Measurements from ENCODE around the gene TMEM171.

The TMEM171 gene

DNA sequence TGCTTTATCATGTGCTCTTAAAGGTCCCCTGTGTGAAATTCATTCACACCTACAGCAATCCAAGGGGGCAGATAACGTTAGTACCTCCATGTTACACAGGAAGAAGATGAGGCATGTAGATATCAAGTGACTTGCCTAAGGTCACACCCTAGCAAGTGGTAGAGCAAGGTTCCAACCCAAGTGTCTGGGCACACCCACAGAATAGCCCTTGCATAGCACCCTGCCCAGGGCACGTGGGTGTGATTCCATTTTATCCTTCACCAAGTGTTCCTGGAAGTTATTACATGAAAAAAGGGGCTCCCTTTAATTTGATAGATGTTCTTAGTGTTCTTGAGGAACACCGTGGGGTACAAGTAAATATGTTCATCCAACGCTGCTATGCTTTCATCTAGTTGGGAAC lies 4.9 kb downstream of the TMEM171 start:
- Histone ChIP-seq H3K9ac (ENCODE audit: low read length) (no peak overlapping the region), H3K4me1 (ENCODE audit: control insufficient read depth, insufficient read depth, low read length) (peaks cover 4% of the 10 kb centered on the region), H3K27ac (ENCODE audit: low read depth, low read length) (no peak overlapping the region), H3K4me3 (ENCODE audit: low read length) (no peak overlapping the region), H3K27me3 (ENCODE audit: control insufficient read depth, insufficient read depth, low read length) (peaks cover 3% of the 10 kb centered on the region), H3K36me3 (ENCODE audit: control insufficient read depth, insufficient read depth, low read length) (no peaks in the 10 kb centered on the region)

DNA sequence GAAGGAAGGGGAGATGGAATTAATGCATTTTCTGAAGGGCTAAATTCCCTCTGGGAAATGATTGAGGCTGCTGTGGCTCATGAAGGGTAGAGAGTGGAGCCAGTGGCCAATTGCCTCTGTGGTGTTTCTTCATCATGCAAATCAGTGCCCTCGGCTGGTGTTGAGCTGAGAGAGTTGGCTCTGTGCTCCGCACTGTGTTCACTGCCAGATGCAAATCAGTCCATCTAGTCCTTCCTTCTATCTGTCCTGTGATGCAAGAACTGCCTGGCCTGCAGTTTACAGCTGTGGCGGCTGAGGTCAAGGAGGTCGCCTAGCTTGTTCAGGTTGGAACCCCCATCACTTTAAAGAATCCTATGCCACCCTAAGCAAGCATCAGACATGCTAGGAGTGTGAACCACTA lies 6.0 kb downstream of the TMEM171 start:
- peaks cover 3% of the 10 kb centered on the region for H3K27me3 ChIP-seq (ENCODE audit: control insufficient read depth, insufficient read depth, low read length)
- no peak overlapping the region for H3K4me3 ChIP-seq (ENCODE audit: low read length)
- H3K36me3 ChIP-seq (ENCODE audit: control insufficient read depth, insufficient read depth, low read length): no peaks in the 10 kb centered on the region
- no peak overlapping the region for H3K9ac ChIP-seq (ENCODE audit: low read length)
- no peak overlapping the region for H3K27ac ChIP-seq (ENCODE audit: low read depth, low read length)
- H3K4me1 ChIP-seq (ENCODE audit: control insufficient read depth, insufficient read depth, low read length): no peaks in the 10 kb centered on the region

DNA sequence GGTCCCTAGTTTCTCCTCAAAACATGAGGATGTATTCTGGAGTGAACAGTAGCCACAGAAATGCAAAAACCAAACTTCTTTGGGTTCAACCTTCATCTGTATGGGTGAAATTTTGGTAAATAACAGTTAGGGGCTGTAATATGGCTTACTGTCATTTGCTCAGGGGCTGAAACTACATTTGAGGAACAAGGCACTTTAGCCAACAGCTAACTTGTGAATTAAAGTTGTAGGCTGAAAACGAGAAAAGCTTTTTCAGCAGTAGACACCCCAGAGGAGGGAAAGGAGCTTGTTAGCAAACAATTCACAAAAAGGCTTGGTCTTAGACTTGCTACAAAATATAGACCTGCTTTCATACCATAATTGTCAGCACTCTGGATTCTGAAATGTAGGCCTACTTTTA lies 6.6 kb downstream of the TMEM171 start:
- Histone ChIP-seq H3K4me3 (ENCODE audit: low read length) (no peak overlapping the region), H3K27ac (ENCODE audit: low read depth, low read length) (no peak overlapping the region), H3K36me3 (ENCODE audit: control insufficient read depth, insufficient read depth, low read length) (no peaks in the 10 kb centered on the region), H3K9ac (ENCODE audit: low read length) (no peak overlapping the region), H3K27me3 (ENCODE audit: control insufficient read depth, insufficient read depth, low read length) (peaks cover 3% of the 10 kb centered on the region), H3K4me1 (ENCODE audit: control insufficient read depth, insufficient read depth, low read length) (no peaks in the 10 kb centered on the region)

DNA sequence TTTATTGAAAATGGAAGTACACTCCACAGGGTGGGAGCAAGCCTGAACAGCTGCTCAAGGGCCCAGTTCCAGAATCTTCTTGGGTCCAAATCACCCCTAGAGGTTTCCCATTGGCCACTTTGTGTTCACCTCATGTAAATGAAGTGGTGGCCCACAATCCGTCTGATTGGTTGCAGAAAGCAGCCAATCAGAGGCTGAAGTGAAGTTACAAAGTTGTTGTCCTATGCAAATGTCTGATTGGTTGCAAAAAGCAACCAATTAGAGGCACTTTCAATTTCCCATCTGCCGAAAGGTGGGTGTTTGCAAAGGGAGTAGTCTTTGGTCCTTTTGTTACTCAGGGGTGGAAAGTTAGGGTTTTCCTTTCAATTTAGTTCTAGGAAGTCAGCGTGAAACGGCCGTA lies 8.8 kb downstream of the TMEM171 start:
- Histone ChIP-seq H3K9ac (ENCODE audit: low read length) (no peak overlapping the region), H3K27ac (ENCODE audit: low read depth, low read length) (no peak overlapping the region), H3K4me1 (ENCODE audit: control insufficient read depth, insufficient read depth, low read length) (no peaks in the 10 kb centered on the region), H3K36me3 (ENCODE audit: control insufficient read depth, insufficient read depth, low read length) (no peaks in the 10 kb centered on the region), H3K4me3 (ENCODE audit: low read length) (no peak overlapping the region), H3K27me3 (ENCODE audit: control insufficient read depth, insufficient read depth, low read length) (peaks cover 2% of the 10 kb centered on the region)

DNA sequence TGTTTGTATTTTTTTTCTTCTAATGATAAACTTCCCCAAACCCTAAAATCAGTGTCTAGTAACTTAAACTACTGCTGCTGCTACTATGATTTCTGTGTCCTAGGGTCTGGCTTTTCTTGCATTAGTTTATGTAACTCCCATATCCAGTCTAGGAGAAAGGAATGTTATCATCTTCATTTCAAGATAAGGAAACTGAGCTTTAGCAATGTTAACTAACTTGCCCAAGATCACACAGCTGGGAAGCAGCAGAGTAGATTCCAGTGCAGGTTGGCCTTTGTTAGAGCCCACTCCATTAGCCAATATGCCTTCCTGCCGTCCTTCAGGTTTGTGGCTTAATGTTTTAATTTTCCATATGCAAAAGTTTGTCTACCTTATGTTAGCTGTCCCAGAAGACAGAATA lies 10.4 kb downstream of the TMEM171 start:
- no peaks in the 10 kb centered on the region for H3K36me3 ChIP-seq (ENCODE audit: control insufficient read depth, insufficient read depth, low read length)
- H3K4me3 ChIP-seq (ENCODE audit: low read length): no peak overlapping the region
- H3K27ac ChIP-seq (ENCODE audit: low read depth, low read length): no peak overlapping the region
- H3K27me3 ChIP-seq (ENCODE audit: control insufficient read depth, insufficient read depth, low read length): peaks cover under 1% of the 10 kb centered on the region
- H3K4me1 ChIP-seq (ENCODE audit: control insufficient read depth, insufficient read depth, low read length): no peaks in the 10 kb centered on the region
- no peak overlapping the region for H3K9ac ChIP-seq (ENCODE audit: low read length)

DNA sequence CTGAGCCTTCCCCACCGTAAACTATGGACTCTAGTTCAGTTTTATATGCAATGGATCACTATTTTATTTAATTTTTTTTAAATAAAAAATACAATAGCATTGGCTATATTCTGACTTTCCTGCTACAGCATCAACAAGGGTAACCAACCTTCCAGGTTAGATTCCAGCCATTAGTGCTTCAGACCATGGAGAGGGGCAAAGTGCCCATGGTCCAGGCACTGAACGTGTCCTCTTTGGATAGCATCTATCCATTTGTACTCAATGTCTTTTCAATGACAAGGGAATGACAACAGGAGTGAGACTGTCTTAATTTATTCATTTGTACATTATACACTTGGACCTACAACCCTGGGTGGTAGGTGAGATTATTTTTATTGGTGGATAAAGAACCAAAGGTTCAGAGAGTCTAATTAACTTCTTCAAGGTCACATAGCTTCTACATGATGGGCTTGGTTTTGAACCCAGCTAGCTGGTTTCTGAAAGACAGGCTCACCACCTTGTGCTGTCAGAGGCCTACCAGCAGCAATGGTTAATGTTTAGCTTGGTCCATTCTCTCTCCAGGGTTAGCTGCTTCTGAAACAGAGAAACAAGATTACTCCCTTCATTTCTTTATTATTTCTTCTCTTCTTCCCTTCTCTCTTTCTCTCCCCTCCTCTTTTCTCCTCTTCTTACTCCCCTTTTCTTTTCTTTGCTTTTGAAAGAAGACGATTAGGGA lies 11.5 kb downstream of the TMEM171 start:
- H3K9ac ChIP-seq (ENCODE audit: low read length): no peak overlapping the region
- no peaks in the 10 kb centered on the region for H3K4me1 ChIP-seq (ENCODE audit: control insufficient read depth, insufficient read depth, low read length)
- no peak overlapping the region for H3K27ac ChIP-seq (ENCODE audit: low read depth, low read length)

DNA sequence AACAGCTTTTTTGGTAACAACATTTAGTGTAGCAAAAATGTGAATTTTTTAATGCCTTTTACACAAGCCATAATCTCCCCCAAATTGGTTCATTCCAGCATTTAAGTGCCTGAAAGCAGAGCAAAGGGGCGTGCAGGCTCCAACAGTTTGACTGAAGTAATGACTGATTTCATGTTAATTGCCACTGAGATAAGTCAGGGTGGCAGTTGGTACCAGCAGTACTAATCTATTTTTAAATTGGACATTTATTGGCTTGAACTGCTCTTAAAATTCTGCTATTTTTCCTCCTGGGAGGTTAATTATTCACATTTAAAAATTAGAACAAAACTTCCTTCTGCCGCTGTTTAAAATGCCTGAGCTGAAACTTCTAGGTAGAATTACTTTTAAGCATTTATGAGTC lies 12.4 kb downstream of the TMEM171 start:
- H3K4me3 ChIP-seq (ENCODE audit: low read length): no peak overlapping the region
- no peak overlapping the region for H3K9ac ChIP-seq (ENCODE audit: low read length)
- no peaks in the 10 kb centered on the region for H3K4me1 ChIP-seq (ENCODE audit: control insufficient read depth, insufficient read depth, low read length)
- peaks cover 3% of the 10 kb centered on the region for H3K27me3 ChIP-seq (ENCODE audit: control insufficient read depth, insufficient read depth, low read length)
- no peaks in the 10 kb centered on the region for H3K36me3 ChIP-seq (ENCODE audit: control insufficient read depth, insufficient read depth, low read length)
- no peak overlapping the region for H3K27ac ChIP-seq (ENCODE audit: low read depth, low read length)

More for the DNA sequence above, 11.5 kb downstream of the TMEM171 start:
- H3K36me3 ChIP-seq (ENCODE audit: control insufficient read depth, insufficient read depth, low read length): no peaks in the 10 kb centered on the region
- H3K27me3 ChIP-seq (ENCODE audit: control insufficient read depth, insufficient read depth, low read length): peaks cover 3% of the 10 kb centered on the region
- no peak overlapping the region for H3K4me3 ChIP-seq (ENCODE audit: low read length)

DNA sequence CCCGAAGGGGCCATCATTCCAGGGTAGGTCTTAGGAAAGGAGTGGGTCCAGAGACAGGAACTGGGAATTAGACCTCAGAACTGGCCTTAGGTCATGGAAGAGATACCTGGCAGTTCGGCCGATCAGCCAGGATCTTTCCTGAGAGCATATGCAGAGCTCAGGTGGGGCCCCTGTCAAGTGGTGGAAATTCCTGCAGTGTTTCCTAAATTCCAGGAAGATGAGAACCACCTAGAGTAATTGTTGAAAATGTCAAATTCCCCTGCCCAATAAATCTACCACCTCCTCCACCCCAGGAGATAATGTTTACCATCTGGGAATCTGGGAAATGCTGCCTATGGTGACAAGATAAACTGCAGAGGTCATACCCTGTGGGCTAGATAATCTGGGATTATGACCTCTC lies 14.6 kb downstream of the TMEM171 start:
- no peak overlapping the region for H3K9ac ChIP-seq (ENCODE audit: low read length)
- no peak overlapping the region for H3K4me3 ChIP-seq (ENCODE audit: low read length)
- H3K36me3 ChIP-seq (ENCODE audit: control insufficient read depth, insufficient read depth, low read length): no peaks in the 10 kb centered on the region
- no peaks in the 10 kb centered on the region for H3K4me1 ChIP-seq (ENCODE audit: control insufficient read depth, insufficient read depth, low read length)
- H3K27me3 ChIP-seq (ENCODE audit: control insufficient read depth, insufficient read depth, low read length): peaks cover 3% of the 10 kb centered on the region
- H3K27ac ChIP-seq (ENCODE audit: low read depth, low read length): no peak overlapping the region

DNA sequence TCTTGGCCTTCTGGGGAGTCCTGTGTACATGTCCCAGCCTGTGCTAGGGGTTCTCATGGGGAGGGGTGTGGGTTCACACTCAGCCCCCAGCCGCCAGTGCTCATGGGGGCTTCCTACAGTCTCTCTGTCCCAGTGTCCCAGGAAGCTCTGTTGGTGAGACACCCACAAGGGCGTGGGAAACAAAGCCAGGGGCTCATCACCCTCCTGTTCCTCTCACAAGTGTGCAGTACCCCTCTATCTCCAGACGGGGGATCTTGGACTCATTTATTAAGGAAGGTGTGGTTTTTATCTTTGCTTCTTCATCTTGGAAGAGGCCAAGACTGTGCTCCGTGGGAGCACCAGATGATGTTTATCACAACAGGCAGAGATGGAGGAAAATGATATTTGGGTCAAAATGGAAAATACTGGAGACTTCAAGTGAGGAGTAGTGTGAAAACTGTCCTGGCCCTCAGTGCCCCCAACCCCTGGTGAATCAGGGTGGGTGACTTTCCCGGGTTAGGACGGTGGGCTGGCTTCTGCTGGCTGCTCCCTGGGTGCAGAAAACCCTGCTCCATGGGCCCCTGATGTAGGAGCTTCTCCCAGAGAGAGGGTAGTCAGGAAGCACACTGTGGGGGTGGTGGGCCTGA lies 15.2 kb downstream of the TMEM171 start:
- no peak overlapping the region for H3K9ac ChIP-seq (ENCODE audit: low read length)

DNA sequence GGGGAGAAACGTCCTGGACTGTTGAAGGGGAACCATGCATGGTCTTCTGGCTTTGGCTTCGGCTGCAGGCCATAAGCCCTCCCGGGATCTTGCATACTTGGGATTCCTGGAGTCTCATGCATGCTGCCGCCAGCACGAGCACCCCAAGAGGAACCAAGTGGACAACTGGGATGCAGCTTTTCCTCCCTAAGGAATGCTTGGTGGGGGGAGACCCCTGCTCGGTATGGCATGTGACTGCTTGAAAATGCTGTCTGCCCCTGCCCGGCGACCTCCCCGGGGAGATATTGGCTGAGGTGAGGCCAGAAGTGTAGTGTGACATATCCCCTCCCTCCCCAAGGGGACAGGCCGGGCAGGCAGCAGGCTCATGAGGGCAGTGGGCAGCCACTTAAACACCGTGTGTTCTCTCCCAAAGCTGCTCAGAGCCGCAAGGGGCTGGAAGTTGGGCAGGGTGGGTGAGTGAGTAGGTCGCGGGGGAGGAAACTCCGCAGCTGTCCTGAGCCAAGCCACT lies 15.7 kb downstream of the TMEM171 start:
- peaks cover 3% of the 10 kb centered on the region for H3K27me3 ChIP-seq (ENCODE audit: control insufficient read depth, insufficient read depth, low read length)
- H3K9ac ChIP-seq (ENCODE audit: low read length): no peak overlapping the region
- no peak overlapping the region for H3K27ac ChIP-seq (ENCODE audit: low read depth, low read length)
- no peaks in the 10 kb centered on the region for H3K36me3 ChIP-seq (ENCODE audit: control insufficient read depth, insufficient read depth, low read length)
- no peak overlapping the region for H3K4me3 ChIP-seq (ENCODE audit: low read length)
- no peaks in the 10 kb centered on the region for H3K4me1 ChIP-seq (ENCODE audit: control insufficient read depth, insufficient read depth, low read length)

More for the DNA sequence above, 15.2 kb downstream of the TMEM171 start:
- Histone ChIP-seq H3K4me1 (ENCODE audit: control insufficient read depth, insufficient read depth, low read length) (no peaks in the 10 kb centered on the region), H3K27ac (ENCODE audit: low read depth, low read length) (no peak overlapping the region), H3K4me3 (ENCODE audit: low read length) (no peak overlapping the region), H3K36me3 (ENCODE audit: control insufficient read depth, insufficient read depth, low read length) (no peaks in the 10 kb centered on the region), H3K27me3 (ENCODE audit: control insufficient read depth, insufficient read depth, low read length) (peaks cover 3% of the 10 kb centered on the region)

DNA sequence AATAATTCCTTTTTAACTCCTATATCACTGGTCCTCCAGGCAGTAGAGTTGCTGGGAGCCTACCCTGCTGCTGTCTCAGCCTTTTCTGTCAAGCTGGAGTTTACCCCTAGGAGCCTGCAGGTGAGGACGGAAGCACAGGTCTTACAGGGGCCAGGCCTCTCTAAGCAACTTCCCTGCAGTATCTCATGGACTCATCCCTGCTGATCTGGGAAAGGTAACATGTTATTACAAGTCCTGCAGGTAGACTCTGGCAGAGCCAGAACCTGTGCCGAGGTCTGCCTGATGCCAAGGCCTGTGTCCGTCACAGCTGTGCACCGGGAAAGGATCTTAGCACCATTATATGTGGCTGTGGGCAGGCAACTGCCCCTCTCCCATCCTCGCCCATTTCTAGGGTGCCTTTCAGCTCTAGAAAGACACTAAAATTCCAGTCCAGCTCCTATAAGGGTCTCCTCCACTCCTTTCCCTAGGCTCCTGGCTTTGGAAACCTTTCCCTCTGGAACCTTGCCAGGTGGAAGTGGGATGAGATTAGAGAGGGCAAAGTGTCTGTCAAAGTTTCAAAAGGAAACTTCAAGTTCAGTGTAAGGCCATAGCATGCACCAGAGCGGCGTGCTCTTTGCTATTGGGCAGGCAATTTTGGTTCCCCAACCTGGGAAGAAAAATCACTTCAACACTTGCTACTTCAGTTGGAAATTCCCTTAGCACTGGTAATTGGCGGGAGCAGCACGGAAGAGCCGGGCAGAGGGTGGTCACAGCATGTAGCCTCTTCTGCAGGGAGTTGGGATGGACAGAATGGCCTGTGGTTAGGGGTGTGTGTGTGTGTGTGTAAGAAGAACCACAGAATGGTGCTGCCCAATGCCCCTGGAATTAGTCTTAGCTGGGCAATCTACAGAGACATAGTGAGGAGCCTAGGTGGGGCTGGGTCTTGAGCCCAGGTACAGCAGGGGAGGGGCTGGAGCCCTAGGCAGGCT lies 17.5 kb downstream of the TMEM171 start:
- Histone ChIP-seq H3K4me1 (ENCODE audit: control insufficient read depth, insufficient read depth, low read length) (no peaks in the 10 kb centered on the region), H3K27me3 (ENCODE audit: control insufficient read depth, insufficient read depth, low read length) (peaks cover 3% of the 10 kb centered on the region), H3K36me3 (ENCODE audit: control insufficient read depth, insufficient read depth, low read length) (no peaks in the 10 kb centered on the region), H3K27ac (ENCODE audit: low read depth, low read length) (no peak overlapping the region), H3K4me3 (ENCODE audit: low read length) (no peak overlapping the region), H3K9ac (ENCODE audit: low read length) (no peak overlapping the region)

DNA sequence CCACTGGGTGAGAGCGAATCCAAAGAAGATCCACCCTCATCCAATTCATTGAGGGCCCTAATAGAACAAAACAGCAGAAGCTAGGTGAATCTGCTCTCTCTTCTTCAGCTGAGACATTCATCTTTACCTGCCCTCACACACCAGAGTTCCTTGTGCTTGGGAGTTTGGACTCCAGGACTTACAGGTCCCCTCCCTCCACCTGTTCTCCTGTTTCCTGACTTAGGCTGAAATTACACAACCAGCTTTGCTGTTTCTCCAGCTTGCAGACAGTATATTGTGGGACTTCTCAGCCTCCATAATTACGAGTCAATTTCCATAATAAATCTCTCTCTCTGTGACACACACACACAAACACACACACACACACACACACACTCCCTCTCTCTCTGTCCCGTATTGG lies 19.1 kb downstream of the TMEM171 start:
- Histone ChIP-seq H3K4me1 (ENCODE audit: control insufficient read depth, insufficient read depth, low read length) (no peaks in the 10 kb centered on the region), H3K27ac (ENCODE audit: low read depth, low read length) (no peak overlapping the region), H3K4me3 (ENCODE audit: low read length) (no peak overlapping the region), H3K36me3 (ENCODE audit: control insufficient read depth, insufficient read depth, low read length) (no peaks in the 10 kb centered on the region), H3K9ac (ENCODE audit: low read length) (no peak overlapping the region), H3K27me3 (ENCODE audit: control insufficient read depth, insufficient read depth, low read length) (peaks cover 3% of the 10 kb centered on the region)
